ENCODE results near the gene MESP1.

Gene MESP1

DNA sequence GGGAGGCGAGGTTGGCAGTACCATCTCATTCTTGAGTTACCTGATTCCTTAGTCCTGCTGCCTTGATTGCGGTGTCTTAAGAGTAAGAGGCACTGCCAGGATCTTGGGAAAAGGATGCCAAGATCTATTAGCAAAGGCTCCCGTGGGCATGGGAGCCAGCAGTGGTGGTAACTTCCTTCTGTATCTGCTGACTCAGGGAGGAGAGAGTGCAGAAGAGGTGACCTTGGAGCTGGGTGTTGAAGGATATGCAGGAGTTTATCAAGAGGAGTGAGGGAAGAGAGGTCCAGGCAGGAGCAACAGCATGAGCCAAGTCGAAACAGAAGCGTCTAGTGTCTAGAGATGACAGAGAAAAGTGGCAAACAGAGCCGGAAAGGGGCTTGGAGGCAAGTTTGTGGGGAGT lies 29.6 kb upstream of the MESP1 start:
- DNase-seq, result no peak

DNA sequence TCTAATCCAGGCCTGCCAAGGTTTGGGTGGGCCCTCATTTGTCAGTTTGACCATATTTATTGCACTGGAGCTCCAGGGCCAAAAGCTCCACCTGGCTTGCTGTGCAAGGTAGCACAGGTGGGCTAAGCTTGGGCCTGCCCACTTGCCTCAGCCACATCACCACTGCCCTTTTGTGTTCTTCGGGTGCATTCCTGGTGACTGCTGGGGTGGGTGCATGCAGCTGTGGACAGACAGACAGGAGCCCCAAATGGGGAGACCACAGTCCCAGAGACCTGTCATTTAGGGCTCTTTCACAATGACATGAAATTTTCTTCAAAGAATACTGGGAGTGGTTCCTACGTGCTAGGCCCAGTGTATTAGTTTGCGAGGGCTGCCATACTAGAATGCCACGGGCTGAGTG lies 27.8 kb upstream of the MESP1 start:
- DNase-seq, result no peak

DNA sequence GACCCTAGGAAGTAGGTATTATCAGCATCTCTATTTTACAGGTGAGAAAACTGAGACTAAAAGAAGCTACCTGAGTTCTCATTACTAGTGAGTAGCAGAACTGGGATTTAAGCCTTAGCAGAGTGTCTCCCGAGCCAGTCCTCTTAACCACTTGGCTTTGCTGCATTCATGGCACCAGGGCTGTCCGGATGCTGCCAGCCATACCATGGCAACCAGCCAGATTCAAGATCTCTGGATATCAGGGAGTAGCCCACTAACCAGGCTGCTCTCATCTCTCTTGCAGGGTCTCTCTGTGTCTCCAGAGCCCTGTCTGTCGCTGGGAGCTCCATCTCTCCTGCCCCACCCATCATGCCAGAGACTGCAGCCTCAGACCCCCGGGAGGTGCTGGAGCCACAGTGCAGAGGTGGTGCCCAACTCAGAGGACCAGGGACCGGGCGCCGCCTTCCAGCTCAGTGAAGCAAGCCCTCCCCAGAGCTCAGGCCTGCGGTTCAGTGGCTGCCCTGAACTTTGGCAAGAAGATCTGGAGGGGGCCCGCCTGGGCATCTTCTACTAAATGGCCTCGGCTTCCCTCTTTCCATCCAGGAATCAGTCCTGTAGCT lies 26.8 kb upstream of the MESP1 start:
- DNase-seq, result no peak

DNA sequence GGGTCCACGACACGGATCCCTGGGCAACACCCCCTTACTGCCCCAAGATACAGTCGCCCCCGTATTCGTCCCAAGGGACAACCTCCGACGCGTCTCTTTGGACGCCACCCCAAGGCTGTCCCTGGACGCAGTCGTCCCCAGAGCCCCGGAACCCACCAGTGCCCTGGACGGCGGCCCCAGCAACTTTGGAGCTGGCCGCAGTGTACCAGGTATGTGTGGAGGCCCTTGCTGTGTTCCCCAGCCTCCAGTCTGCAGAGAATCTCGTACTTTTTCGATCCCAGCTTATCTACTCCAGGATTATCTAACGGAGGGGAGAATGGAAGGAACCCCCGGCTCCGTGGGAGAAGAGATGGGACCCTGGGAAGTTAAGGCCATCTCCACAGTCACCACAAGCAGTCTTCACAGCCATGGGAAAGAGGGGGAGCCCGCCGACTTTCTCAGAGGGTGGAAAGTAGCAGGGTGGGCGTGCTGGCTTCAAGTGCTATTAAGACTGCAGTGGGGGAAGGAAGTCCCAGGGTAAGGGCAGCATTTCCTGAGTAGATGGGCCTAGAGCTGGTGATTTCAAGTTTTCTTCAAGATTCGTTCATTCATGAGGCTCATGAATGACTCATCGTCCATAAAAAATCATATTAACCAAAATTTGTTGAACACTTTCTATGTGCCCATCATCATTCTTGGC lies 26.2 kb upstream of the MESP1 start:
- no peak for DNase-seq

DNA sequence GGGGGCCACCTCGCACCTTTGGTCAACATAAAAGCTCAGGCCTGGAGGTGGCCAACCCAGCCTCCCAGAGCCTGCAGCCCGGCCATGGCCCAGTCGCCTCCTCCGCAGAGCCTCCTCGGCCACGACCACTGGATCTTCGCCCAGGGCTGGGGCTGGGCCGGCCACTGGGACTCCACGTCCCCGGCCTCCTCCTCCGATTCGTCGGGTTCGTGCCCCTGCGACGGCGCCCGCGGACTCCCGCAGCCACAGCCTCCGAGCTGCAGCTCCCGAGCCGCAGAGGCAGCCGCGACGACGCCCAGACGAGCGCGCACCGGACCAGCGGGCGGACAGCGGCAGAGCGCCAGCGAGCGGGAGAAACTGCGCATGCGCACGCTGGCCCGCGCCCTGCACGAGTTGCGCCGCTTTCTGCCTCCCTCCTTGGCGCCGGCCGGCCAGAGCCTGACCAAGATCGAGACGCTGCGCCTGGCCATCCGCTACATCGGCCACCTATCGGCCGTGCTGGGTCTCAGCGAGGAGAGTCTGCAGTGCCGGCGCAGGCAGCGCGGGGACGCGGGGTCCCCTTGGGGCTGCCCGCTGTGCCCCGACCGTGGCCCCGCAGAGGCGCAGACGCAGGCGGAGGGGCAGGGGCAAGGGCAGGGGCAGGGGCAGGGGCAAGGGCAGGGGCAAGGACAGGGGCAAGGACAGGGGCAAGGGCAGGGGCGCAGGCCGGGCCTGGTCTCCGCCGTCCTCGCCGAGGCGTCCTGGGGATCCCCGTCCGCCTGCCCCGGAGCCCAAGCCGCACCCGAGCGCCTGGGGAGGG lies 25.4 kb upstream of the MESP1 start, which contains the start of gene MESP2:
Gene MESP2 (plus strand): TSS at position 59 of the 799 bp plus-strand sequence. CDS start 26 bp downstream, at position 85.
- DNase-seq, result peak; percentile 26

DNA sequence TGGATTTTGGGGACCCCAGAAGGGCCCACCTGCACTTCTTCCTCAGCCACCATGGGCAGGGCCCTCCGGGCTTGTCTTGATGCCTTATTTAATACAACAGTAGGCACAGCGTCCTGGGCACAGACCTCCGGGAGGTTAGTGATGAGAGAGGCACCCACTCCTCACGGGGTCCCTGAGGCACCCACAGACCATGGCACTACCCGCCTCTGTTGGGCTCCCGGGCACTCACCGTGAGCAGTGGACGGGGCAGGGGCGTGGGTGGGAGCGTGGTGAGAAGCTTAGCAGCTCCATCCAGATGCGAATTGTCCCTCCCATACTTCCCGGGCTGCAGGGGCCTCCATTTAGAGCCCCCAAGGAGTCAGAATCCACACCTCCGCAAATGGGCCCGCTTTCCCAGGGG lies 24.8 kb upstream of the MESP1 start:
- no peak for DNase-seq

DNA sequence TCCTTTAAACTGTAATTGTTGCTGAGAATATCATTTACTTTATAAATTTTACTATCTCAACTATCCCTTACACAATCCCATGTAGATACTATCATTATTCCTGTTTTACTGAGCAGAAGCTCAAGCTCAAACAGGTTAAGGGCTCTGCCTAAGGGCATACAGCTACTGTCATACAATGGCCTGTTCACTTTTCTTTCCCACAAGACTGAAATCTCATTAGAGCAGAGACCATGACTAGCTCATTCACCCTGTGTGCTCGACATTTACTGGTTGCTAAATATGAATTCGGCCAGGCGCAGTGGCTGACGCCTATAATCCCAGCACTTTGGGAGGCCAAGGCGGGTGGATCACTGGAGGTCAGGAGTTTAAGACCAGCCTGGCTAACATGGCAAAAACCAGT lies 23.4 kb upstream of the MESP1 start:
- DNase-seq, result no peak

DNA sequence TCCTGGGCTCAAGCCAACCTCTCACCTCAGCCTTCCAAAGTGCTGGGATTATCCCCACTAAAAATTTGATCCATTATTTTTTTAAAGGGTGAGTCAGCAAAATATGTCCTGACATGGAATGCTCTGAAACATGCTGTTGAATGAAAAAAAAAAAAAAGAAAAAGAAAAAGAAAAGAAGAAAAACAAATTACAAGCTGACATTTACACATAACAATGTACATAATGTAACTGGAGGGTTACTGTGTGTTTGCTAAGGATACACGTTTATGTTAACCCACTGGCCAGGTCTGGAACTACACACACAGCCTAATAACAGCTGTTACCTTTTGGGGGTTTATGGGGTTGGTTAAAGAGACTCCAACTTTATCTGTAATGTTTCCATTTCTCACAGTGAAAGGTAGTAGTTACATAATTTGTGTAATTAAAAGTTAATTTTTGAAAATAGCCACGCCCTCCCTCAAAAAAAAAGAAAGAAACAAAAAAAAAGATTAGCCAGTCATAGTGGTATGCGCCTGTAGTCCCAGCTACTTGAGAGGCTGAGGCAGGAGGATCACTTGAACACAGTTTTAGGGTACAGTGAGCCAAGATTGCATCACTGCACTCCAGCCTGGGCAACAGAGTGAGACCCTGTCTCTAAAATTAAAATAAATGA lies 22.0 kb upstream of the MESP1 start:
- no peak for DNase-seq

DNA sequence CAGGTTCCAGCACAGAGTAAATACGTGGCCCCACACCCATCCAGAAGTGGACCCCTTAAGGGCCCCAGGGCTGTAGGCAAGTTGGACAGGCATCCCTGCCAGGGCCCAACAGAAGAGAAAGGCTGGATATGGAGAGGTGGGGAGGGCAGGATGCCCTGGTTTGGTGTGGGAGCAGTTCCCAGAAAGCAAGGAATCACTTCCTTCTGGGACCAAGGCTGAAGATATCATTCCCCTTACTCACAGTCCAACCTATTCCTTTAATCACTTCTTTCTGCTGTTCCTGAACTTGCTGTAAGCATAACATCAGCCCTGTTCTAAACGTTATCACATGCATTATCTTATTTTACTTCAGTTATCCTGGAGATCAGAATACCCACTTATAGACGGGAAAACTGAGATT lies 19.0 kb upstream of the MESP1 start:
- no peak for DNase-seq

DNA sequence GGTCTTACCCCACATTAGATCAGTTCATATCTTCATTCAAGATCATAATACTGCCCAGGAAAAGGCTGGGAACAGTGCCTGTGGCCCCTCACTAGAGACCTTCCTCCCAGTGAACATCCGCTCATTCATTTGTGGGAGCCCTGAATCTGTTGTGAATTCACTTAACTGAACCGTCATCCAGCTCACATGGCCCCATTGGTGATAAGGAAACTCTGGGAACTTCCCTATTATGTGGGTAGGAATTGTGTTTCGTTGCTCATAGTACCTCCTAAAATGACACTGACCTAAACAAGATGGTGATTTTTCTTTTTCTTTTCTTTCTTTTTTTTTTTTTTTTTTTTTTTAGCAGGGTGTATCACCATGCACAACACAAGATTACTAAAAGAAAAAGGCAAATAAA lies 18.3 kb upstream of the MESP1 start:
- DNase-seq, result no peak

DNA sequence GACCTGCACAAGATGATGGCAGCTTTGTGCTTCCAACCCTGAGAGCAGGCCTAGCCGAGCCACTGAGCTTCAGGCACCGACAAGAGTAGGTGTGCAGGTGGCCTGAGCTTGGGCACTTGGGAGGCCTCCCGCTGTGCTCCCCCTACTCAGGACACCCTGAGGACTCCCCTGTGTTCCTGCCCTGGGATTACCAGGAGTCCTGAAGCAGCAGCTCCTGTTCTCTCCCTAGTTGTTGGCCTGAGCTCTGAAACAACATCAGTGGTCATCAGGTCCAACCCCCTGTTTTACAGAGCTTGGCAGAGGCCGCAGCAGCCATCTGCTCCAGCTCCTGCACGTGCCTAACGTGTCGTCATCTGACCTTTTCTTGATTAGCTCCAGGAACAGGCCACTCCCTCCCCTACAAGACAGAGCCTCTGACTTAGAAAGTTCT lies 17.0 kb upstream of the MESP1 start:
- DNase-seq, result no peak

DNA sequence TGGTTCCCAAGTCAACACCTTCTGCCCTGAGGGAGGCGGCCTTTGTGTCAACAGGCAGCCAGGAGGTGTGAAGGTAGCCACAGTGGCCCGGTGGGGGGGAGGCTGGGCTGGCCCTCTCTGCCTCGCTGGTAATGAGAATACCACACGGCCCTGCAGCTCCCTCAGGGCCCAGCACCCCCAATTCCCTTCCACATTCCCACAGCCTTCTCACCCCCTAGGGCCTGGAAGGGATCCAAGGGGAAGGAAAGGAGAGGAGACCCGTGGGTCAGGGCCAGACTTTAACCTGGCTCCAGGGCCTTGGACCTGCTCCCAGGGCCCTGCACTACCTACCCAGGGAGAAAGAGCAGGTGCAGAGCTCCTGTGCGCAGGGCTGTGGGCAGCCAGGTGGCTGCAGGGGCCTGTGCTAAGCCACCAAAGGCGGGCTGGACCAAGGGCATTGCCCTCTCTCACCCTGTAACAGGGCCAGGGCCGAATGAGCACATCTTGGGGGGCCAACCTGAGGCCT lies 16.4 kb upstream of the MESP1 start:
- DNase-seq, result no peak

DNA sequence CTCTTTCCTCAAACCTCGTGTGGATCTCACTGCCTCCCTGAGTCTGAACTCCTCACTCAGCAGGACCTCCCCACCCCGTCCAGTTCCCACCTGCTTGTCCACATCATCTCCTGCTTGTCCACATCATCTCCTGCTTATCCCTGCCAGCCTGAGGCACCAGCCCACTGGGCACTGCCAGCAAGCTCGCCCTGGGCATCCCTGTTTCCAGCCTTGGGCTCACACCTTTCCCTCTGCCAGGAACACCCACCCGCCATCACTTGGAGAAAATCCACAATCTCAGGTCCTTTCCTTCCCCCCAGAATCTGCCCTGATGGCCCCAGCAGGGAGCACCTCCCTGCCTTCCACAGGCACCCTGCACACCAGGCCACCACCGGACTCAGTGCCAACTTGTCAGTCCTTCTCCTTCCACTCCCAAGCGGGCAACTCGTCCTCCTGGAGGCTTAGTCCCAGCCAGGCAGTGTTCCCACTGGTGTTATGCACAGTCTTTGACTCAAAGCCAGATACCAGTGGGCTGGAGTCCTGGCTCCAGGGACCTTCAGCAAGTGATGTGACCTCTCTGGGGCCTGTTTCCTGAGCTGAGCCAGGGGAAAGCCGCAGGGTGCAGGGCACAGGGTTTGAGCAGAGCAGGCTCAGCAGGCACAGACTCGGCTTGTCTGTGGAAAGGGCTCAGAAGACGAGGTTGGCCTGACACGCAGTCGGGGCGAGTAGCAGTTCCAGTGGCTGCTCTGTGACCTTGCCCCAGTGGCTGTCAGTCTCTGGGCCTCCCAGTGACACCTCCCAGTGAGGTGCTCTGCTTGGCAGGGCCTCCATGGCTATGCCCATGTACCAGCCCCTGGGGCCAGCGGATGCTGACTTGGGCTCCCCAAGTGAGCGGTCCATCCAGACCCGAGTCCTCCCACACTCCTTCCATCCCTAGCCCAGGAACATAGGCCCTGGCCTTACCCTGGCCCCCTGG lies 15.6 kb upstream of the MESP1 start:
- DNase-seq, result no peak

DNA sequence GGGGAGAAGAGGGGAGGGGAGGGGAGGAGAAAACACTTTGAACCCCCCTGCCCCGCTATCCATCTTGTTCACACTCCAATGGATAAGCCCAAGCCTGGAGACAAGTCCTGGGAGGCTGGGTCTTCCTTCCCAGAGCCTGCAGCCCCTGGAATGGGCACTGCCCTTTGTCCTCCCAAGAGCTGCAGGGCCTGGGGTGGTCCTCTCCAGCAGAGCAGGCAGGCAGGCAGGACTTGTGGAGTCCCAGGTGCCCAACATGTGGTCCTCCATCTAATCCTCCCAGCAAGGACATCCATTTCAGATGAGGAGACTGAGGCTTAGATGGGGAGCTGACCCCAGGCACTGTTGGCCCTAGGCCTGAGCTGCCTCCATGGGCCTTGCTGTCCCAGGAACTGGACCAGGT lies 14.6 kb upstream of the MESP1 start:
- DNase-seq, result no peak

DNA sequence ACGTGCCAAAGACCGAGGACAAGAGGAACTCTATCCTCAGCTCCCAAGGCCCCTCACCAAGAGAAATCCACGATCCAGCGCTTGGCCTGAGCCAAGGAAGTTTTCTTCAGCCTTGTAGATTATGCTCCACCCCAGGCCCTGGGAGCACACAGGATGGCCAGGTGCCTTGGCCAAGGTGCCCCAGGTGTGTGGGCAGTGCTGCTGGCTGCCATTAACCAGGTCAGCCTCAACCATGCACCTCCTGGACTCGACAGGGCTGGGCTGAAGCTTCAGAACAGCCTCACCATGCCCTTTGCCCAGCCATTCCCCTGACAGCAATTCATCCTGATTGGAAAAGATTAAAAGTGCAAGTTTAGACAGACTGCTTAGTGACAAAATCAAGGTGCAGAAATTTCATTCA lies 10.9 kb upstream of the MESP1 start:
- no peak for DNase-seq

DNA sequence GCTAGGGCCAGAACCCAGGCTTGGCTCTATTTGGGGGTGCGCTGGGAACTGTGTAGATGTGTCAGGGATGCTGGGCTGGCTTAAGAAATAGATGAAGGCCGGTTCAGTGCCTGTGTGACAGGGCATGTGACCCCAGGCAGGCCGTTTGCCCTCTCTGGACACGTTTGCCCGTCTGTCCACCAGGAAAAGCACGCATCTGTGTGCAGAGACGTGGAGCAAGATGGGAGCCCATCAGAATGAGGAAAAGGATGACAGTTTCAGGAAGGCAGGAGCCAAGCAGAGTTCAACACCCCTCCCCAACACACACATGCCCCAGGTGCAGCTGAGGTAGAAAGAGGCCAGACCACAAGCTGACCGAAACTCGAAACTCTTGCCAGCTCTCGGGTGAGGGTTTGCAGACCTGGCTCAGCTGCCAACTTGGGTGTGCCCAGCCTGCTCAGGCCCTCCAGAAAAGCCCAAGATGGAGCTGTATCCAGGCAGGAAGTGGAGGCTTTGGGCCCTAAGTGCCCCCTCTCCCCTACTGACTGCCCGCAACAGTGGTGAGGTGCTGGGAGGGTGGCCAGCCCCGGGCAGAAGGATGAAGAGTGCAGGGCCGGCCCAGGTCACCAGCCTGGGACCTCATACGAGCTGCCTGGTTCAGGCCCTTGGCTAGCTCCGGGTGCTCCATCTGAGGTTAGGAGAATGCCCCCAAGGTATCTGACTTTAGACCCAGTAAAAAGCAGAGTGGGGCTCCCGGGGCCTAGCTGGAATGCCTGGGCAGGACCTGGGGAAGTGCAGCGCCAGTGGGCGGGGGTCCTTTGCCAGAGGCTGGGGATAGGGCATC lies 10.2 kb upstream of the MESP1 start:
- DNase-seq, result no peak

DNA sequence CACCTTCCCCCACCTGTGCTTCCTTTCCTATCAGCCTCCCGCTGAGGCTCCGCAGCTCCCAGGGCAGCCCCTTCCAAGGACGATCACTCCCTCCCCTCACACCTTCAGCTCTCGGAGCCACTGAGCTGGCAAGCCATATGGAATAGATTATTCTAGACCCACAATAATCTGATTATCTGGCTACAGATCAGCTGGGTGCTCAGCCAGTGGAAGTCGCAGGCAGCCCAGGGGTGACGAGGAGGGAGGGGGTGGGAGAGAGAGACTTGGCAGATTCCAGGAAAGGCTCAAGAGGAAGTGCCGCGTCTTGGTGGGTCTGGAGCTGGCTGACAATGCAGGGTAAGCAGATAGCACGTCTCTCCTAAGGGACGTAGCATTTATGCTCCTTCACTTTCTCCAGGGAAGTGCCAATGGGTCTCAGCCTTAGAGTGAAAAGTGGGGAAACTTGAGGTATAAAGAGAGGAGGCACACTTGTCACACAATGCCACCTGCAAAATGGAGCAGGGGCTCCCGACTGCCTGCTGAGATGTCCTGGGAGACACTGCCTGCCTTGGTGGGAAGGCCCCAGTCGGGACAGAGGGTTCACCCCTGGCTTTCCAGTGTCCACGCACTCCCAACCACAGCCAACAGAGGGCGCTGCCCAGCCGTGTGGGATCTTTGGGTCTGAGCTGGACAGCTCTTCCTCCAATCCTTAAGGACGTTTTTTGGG lies 9.4 kb upstream of the MESP1 start:
- peak; percentile 54 for DNase-seq

DNA sequence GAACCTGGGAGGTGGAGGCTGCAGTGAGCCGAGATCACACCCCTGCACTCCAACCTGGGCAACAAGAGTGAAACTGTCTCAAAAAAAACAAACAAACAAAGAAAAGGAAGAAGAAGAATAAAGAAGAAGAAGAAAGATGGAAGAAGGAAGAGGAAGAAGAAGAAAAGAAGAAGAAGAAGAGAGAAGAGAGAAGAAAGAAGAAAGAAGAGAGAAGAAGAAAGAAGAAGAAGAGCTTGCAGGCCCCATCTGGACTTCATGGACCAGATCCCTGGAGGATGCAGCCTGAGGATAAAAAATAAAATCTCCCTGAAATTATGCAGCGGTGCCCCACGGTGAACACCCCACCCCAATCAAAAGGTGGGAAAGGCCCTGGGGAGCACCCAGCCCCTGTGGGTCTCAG lies 8.8 kb upstream of the MESP1 start:
- no peak for DNase-seq

DNA sequence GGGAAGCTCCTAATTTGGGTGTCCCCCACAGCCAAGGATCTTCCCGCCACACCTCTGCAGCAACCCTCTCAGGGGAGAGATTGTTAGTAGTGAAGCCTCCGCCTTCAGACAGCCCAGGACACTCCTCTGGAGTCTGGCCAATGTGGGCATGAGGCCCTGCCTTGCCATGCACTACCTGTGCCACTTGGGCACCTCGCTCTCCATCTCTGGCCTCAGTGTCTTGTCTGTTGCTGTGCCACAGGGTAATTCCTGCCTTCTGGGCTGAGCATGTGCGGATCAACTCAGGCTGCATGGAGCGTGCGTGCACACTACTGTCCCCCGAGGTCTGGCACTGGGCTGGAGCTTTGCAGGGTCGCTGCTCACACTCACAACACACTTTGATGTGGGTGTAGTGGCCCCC lies 7.9 kb upstream of the MESP1 start:
- DNase-seq, result no peak

DNA sequence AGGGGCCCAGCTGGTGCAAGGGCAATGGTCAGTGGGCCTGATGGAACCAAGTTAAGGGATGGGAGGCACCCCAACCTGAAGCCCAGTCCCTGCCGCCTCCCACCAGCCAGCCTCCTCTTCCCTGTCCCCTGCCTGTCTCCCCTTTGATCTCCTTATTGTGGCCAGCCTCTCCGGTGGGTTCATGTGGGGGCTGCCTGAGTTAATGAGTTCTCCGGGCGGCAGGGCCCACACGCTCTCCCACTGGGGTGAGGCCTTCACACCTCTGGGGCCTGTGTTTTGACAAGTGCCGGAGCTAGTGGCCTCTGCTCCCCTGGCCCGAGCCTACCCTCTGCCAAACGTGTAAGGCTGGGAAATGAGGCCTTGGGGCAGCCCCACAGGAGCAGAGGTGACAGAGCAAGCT lies 7.2 kb upstream of the MESP1 start:
- no peak for DNase-seq

DNA sequence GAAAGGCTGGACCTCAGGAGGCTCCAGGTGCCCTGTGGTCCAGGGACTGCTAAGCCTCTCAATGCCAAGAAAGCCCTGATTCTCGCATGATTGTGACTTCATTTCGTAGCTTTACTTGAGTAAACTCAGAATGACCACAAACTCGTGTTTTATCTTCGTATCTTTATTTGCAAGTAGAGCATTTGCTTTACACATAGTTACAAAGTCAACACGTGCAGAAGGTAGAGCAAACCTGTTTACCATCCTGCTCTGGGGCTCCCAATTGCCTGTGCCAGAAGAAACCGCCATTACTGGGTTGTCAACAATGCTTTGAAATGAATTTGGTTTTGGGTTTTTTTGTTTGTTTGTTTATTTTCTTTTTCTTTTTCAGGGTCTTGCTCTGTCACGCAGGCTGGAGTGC lies 5.8 kb upstream of the MESP1 start:
- DNase-seq, result no peak
